Testis (tissue), 3 donors: ENCODE data around the gene ATAT1. TPM values are rescaled to one million over a fixed set of nuclear protein-coding genes. Genes with fewer than 3 reads are reported as not detected.

Source experiments
- DNase-seq: peaks from one replicate; pipeline ENCODE4 v3.0.0-alpha.2; 2019
- H3K27ac ChIP-seq, 2 donors: fragments of 200-600 bp; sonication (generic); one replicate each; pipeline ENCODE4 v1.5.1; 2019
- H3K27me3 ChIP-seq: fragments of 200-600 bp; sonication (generic); one replicate; pipeline ENCODE4 v1.5.1; 2019
- H3K36me3 ChIP-seq: fragments of 200-600 bp; sonication (generic); one replicate; pipeline ENCODE4 v1.5.1; 2017; ENCODE audit warnings: low read depth; ENCODE audit errors: missing control alignments
- H3K4me1 ChIP-seq: fragments of 200-600 bp; sonication (generic); one replicate; pipeline ENCODE4 v1.5.1; 2019
- H3K4me3 ChIP-seq, 2 donors: fragments of 200-600 bp; sonication (generic); one replicate each; pipeline ENCODE4 v1.5.1; 2017 to 2019
- H3K9me3 ChIP-seq: fragments of 200-600 bp; sonication (generic); one replicate; pipeline ENCODE4 v1.5.1; 2017
- CTCF ChIP-seq, 3 experiments: fragments of 450-650 bp in 2 of 3; fragments of 200-600 bp in 1 of 3; sonication (generic) in 1 of 3; IDR thresholded peaks; one replicate each; pipeline ENCODE4 v1.5.1; 2016 to 2019; ENCODE audit warnings: antibody characterized with exemption in 3 of 3, mild to moderate bottlenecking in 2 of 3, moderate library complexity in 1 of 3
- POLR2A ChIP-seq: fragments of 450-650 bp; IDR thresholded peaks from one replicate; pipeline ENCODE4 v1.6.1; 2017; ENCODE audit warnings: antibody characterized with exemption, mild to moderate bottlenecking, moderate library complexity
- WGBS, 2 donors: methylation state at CpG; one replicate each; pipeline ENCODE4 v1.1.5; 2018; 5-methylcytosine and 5-hydroxymethylcytosine counted together
- intact Hi-C: fragments of 100-400 bp; cut with DNase I; formaldehyde crosslinking; loops from one replicate; pipeline ENCODE4 v1.15.1; 2023; ENCODE audit warnings: low total_unique reads
- polyA plus RNA-seq: library from polyadenylated mRNA; stranded (reverse); fragments of 350-450 nt; fragmentation: Illumina TruSeq; extraction: RNeasy Lipid Tissue Mini Kit (QIAGEN cat#74804); gene quantifications from one replicate; pipeline ENCODE4 v1.2.3, GENCODE V29; 2014; ENCODE audit warnings: low read depth, low replicate concordance; ENCODE audit not compliant: insufficient read depth
- total RNA-seq, 2 donors: library from RNA; depleted of rRNA; stranded (reverse); fragments of >200 nt; gene quantifications; one replicate each; pipeline ENCODE4 v1.2.3, GENCODE V29; 2016

Gene ATAT1
- total and polyA plus RNA-seq, 3 donors from 2014 or later = 20.7 to 36.4 (median 29.4) TPM

- Histone ChIP-seq H3K9me3 (no peaks in the 10 kb centered on the region), H3K4me1 (peaks cover 7% of the 10 kb centered on the region), H3K4me3 (no peak overlapping the region), H3K27me3 (no peaks in the 10 kb centered on the region), H3K27ac (no peak overlapping the region), H3K36me3 (no peaks in the 10 kb centered on the region)
- DNase-seq = no peak
- no peak for TF ChIP-seq CTCF (IDR thresholded peaks at IDR 0.05)
- TF ChIP-seq POLR2A = no peak
- 72 to 82% methylated on average over 5 of the region's 5 CpGs for WGBS, 2 donors
- intact Hi-C loops = no loop called here
These were observed 18.1 kb downstream of the ATAT1 start for GRCh38 chr6:30644769-30645168.

GRCh38 chr6:30645989-30646388, 19.3 kb downstream of the ATAT1 start:
- no peaks in the 10 kb centered on the region for H3K36me3 ChIP-seq
- TF ChIP-seq POLR2A (no peak), CTCF (IDR thresholded peaks at IDR 0.05) (no peak)
- no peak for DNase-seq
- no peaks in the 10 kb centered on the region for H3K9me3 ChIP-seq
- no peak overlapping the region for H3K27ac ChIP-seq
- no peaks in the 10 kb centered on the region for H3K27me3 ChIP-seq
- intact Hi-C loops = no loop called here
- H3K4me1 ChIP-seq = peaks cover 7% of the 10 kb centered on the region
- 46 to 50% methylated on average over 1 of the region's 1 CpG for WGBS, 2 donors
- no peak overlapping the region for H3K4me3 ChIP-seq

- H3K36me3 ChIP-seq = no peaks in the 10 kb centered on the region
- peak within 1 kb of the TSS; percentile 83 to 91 for H3K27ac ChIP-seq
- intact Hi-C loops = no loop called here
- no peak for TF ChIP-seq CTCF (IDR thresholded peaks at IDR 0.05)
- TF ChIP-seq POLR2A = no peak
- H3K4me1 ChIP-seq = peaks cover 7% of the 10 kb centered on the region
- H3K4me3 ChIP-seq = peak within 1 kb of the TSS; percentile 91 to 97
- no peaks in the 10 kb centered on the region for H3K27me3 ChIP-seq
- DNase-seq = peak; percentile 94
- WGBS, 2 donors = 10 to 21% methylated on average over 9 to 35 of the region's 37 CpGs
- no peaks in the 10 kb centered on the region for H3K9me3 ChIP-seq
These were observed 20.0 kb downstream of the ATAT1 start, which contains the start of gene C6orf136 for GRCh38 chr6:30646450-30647241. Gene C6orf136, plus strand, starts transcription at chr6:30647133. Its CDS starts 99 bp downstream, at chr6:30647232.

- H3K36me3 ChIP-seq = no peaks in the 10 kb centered on the region
- peak; percentile 77 for DNase-seq
- H3K9me3 ChIP-seq = no peaks in the 10 kb centered on the region
- H3K4me1 ChIP-seq = peaks cover 7% of the 10 kb centered on the region
- TF ChIP-seq CTCF (IDR thresholded peaks at IDR 0.05) (no peak), POLR2A (no peak)
- H3K4me3 ChIP-seq = peak overlapping the region; percentile 91 to 97
- intact Hi-C loops = no loop called here
- no peaks in the 10 kb centered on the region for H3K27me3 ChIP-seq
- H3K27ac ChIP-seq = peak overlapping the region; percentile 83 to 91
- 1% methylated on average over 31 to 44 of the region's 78 CpGs for WGBS, 2 donors
These were observed 20.8 kb downstream of the ATAT1 start for GRCh38 chr6:30647242-30648116.
